Measurements from ENCODE around the gene CABLES2.

DNA sequence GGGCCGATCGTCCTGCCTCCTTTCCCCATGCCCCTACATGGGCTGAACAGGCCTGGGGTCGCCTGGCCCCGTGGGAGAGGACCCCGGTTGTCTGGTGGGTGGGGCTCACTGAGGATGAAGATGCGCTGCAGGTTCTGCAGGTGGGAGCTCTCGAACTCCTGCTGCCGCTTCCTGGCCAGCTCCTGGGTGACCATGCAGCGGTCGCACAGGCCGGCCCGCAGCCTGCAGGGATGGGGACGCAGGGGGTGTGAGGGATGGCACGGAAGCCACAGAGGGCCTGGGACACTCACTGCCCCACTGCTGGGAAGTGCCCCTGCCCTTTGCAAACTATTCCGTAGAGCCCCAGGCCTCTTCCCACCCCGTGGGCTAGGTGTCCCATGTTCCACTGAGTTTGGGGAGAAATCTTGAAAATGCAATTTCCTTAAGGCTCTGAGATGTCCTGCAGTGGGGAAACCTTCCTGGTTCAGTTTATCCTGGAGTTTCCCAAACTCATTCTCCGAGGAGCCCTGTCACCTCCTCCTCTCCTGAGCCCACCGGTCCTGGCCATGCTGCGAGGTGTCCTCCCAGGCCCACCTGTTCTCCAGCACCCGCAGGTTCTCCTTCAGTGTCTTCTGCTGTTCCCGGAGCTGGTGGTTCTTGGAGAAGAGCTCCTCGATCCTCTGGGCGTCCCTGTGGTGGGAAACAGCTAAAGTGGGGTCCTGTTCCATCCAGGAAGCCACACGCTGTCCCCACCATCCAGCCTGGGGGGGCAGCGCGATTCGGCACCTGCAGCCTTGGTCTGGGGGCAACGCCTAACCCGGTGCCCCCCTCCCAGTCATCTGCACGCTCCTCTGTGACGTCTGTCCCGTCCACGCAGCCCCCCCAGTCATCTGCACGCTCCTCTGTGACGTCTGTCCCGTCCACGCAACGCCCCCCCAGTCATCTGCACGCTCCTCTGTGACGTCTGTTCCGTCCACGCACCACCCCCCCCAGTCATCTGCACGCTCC is 9.9 kb upstream of the CABLES2 start:
- TF ChIP-seq, protein P1, sequence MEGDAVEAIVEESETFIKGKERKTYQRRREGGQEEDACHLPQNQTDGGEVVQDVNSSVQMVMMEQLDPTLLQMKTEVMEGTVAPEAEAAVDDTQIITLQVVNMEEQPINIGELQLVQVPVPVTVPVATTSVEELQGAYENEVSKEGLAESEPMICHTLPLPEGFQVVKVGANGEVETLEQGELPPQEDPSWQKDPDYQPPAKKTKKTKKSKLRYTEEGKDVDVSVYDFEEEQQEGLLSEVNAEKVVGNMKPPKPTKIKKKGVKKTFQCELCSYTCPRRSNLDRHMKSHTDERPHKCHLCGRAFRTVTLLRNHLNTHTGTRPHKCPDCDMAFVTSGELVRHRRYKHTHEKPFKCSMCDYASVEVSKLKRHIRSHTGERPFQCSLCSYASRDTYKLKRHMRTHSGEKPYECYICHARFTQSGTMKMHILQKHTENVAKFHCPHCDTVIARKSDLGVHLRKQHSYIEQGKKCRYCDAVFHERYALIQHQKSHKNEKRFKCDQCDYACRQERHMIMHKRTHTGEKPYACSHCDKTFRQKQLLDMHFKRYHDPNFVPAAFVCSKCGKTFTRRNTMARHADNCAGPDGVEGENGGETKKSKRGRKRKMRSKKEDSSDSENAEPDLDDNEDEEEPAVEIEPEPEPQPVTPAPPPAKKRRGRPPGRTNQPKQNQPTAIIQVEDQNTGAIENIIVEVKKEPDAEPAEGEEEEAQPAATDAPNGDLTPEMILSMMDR (IDR thresholded peaks at IDR 0.05 in 2 of 3, conservative IDR thresholded peaks at IDR 0.05 in 1 of 3; ENCODE audit: control insufficient read depth in 2 of 3, extremely low read depth in 1 of 3, insufficient read depth in 1 of 3, low read depth in 3 of 3, low read length in 3 of 3) = no peak
- TF ChIP-seq RELA (IDR thresholded peaks at IDR 0.05; ENCODE audit: borderline replicate concordance, partially characterized antibody) = no peak
- no peak for TF ChIP-seq NFYA (IDR thresholded peaks at IDR 0.05; ENCODE audit: borderline replicate concordance, low read depth, low read length)
- TF ChIP-seq, protein P2, sequence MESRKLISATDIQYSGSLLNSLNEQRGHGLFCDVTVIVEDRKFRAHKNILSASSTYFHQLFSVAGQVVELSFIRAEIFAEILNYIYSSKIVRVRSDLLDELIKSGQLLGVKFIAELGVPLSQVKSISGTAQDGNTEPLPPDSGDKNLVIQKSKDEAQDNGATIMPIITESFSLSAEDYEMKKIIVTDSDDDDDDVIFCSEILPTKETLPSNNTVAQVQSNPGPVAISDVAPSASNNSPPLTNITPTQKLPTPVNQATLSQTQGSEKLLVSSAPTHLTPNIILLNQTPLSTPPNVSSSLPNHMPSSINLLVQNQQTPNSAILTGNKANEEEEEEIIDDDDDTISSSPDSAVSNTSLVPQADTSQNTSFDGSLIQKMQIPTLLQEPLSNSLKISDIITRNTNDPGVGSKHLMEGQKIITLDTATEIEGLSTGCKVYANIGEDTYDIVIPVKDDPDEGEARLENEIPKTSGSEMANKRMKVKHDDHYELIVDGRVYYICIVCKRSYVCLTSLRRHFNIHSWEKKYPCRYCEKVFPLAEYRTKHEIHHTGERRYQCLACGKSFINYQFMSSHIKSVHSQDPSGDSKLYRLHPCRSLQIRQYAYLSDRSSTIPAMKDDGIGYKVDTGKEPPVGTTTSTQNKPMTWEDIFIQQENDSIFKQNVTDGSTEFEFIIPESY (IDR thresholded peaks at IDR 0.05) = no peak
- no peak for TF ChIP-seq RAD51 (IDR thresholded peaks at IDR 0.05)
- no peak for TF ChIP-seq LARP7 (IDR thresholded peaks at IDR 0.05)
- TF ChIP-seq MYC (IDR thresholded peaks at IDR 0.05; ENCODE audit: insufficient read depth, insufficient read length, insufficient replicate concordance, low read length, severe bottlenecking) = no peak
- TF ChIP-seq, protein P3, sequence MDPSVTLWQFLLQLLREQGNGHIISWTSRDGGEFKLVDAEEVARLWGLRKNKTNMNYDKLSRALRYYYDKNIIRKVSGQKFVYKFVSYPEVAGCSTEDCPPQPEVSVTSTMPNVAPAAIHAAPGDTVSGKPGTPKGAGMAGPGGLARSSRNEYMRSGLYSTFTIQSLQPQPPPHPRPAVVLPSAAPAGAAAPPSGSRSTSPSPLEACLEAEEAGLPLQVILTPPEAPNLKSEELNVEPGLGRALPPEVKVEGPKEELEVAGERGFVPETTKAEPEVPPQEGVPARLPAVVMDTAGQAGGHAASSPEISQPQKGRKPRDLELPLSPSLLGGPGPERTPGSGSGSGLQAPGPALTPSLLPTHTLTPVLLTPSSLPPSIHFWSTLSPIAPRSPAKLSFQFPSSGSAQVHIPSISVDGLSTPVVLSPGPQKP (IDR thresholded peaks at IDR 0.05; ENCODE audit: low read depth, low read length) = no peak
- no peak for TF ChIP-seq SMARCA5 (IDR thresholded peaks at IDR 0.05)
- no peak for TF ChIP-seq SRF (IDR thresholded peaks at IDR 0.05; ENCODE audit: low read depth in 2 of 2, low read length in 2 of 2)
- no peak for TF ChIP-seq CHD2 (IDR thresholded peaks at IDR 0.05; ENCODE audit: borderline replicate concordance, low read depth, low read length)
- no peak for TF ChIP-seq EP300 (IDR thresholded peaks at IDR 0.05; ENCODE audit: borderline replicate concordance in 1 of 2, control insufficient read depth in 1 of 2, low read depth in 2 of 2, low read length in 2 of 2)
- TF ChIP-seq CHD4 (IDR thresholded peaks at IDR 0.05) = no peak
